22Rv1 (cell line): Measurements from ENCODE around the gene UPK3BL2.
"Not testable (repeated sequence)": the region's sequence is repeated elsewhere in the genome, so short reads cannot be mapped to it uniquely, and the experiment has no call there.

Experiments used
- ZFX ChIP-seq: fragments of 450-650 bp; IDR thresholded peaks from 2 replicates; pipeline ENCODE4 v1.6.1; 2017; ENCODE audit warnings: antibody characterized with exemption, borderline replicate concordance
- TF ChIP-seq, protein P1 (sequence below): fragments of 450-650 bp; IDR thresholded peaks from 2 replicates; pipeline ENCODE4 v1.5.1; 2017; ENCODE audit warnings: mild to moderate bottlenecking

DNA sequence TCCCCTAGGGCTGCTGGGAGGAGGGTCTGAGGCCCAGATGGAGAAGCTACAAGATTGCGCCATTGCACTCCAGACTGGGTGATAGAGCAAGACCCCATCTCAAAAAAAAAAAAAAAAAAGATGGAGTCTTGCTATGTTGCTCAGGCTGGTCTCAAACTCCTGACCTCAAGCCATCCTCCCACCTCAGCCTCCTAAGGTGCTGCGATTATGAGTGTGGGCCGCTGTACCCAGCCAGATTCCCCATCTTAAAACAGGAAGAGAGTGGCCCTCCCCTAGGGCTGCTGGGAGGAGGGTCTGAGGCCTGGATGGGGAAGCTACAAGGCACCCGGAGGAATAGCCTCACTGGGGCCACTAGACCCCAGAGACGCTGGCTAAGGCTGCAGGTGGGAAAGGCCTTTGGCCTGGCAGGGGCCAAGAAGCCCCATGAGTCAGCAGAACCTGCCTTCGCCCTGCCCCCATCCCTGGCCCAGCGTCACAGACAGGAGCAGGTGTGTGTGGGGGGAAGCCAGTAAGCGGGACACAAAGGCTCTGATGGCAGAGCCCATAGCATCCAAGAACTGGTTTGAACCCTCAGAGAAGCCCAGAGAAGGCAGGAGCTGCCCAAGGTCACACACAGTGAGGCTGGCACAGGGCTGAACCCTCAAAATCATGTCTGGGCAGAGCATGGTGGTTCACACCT lies 35.9 kb downstream of the UPK3BL2 start:
- TF ChIP-seq, protein P1, sequence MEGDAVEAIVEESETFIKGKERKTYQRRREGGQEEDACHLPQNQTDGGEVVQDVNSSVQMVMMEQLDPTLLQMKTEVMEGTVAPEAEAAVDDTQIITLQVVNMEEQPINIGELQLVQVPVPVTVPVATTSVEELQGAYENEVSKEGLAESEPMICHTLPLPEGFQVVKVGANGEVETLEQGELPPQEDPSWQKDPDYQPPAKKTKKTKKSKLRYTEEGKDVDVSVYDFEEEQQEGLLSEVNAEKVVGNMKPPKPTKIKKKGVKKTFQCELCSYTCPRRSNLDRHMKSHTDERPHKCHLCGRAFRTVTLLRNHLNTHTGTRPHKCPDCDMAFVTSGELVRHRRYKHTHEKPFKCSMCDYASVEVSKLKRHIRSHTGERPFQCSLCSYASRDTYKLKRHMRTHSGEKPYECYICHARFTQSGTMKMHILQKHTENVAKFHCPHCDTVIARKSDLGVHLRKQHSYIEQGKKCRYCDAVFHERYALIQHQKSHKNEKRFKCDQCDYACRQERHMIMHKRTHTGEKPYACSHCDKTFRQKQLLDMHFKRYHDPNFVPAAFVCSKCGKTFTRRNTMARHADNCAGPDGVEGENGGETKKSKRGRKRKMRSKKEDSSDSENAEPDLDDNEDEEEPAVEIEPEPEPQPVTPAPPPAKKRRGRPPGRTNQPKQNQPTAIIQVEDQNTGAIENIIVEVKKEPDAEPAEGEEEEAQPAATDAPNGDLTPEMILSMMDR: not testable (repeated sequence)
- not testable (repeated sequence) for TF ChIP-seq ZFX
